ENCODE measurements around the gene CLEC4E.

DNA sequence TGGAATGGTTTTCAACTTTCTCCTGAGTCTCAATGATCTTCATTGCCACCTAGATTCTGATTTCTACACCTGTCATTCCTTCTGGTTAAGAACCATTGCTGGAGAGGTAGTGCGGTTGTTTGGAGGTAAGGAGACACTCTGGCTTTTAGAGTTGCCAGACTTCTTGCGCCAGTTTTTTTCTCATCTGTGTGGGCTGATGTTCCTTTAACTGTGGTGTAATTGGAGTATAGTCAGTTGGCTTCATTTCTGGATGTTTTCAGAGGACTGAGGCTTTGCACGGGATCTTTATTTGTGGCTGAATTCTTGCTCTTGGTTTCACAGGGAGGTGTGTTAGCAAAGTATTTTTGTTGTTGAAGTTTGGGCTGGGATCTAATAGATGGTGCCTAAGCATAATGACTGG is 33.1 kb downstream of the CLEC4E start:
- TF ChIP-seq, protein P1, sequence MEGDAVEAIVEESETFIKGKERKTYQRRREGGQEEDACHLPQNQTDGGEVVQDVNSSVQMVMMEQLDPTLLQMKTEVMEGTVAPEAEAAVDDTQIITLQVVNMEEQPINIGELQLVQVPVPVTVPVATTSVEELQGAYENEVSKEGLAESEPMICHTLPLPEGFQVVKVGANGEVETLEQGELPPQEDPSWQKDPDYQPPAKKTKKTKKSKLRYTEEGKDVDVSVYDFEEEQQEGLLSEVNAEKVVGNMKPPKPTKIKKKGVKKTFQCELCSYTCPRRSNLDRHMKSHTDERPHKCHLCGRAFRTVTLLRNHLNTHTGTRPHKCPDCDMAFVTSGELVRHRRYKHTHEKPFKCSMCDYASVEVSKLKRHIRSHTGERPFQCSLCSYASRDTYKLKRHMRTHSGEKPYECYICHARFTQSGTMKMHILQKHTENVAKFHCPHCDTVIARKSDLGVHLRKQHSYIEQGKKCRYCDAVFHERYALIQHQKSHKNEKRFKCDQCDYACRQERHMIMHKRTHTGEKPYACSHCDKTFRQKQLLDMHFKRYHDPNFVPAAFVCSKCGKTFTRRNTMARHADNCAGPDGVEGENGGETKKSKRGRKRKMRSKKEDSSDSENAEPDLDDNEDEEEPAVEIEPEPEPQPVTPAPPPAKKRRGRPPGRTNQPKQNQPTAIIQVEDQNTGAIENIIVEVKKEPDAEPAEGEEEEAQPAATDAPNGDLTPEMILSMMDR (IDR thresholded peaks at IDR 0.05) = no peak
- TF ChIP-seq POLR2A (IDR thresholded peaks at IDR 0.05) = no peak
